Kidney (tissue), 14 donors: ENCODE data around the gene GABRB1. TPM values are rescaled to one million over a fixed set of nuclear protein-coding genes. Genes with fewer than 3 reads are reported as not detected.

Experiments used
- DNase-seq, 5 donors: peaks; one replicate each; pipeline ENCODE4 v3.0.0-alpha.2; 2013 to 2020
- FAIRE-seq: peaks from 2 replicates; lab custom pipeline; 2012; peaks lifted over from hg19 to GRCh38; lab: Jason Lieb, UNC
- H3K27ac ChIP-seq, 2 donors: one replicate each; pipeline ENCODE4 v1.7.0; 2013; ENCODE audit warnings: low read depth in 2 of 2, low read length in 2 of 2, inconsistent platforms in 1 of 2
- H3K27me3 ChIP-seq: one replicate; pipeline ENCODE4 v1.7.1; 2013; ENCODE audit warnings: low read length, inconsistent platforms; ENCODE audit not compliant: control insufficient read depth, insufficient read depth
- H3K36me3 ChIP-seq, 3 donors: one replicate each; pipeline versions ENCODE4 v1.7.0 to v1.7.1; 2013; ENCODE audit warnings: low read length in 3 of 3, control low read depth in 1 of 3, inconsistent platforms in 1 of 3; ENCODE audit not compliant: insufficient read depth in 3 of 3, control insufficient read depth in 2 of 3
- H3K4me1 ChIP-seq, 3 donors: one replicate each; pipeline versions ENCODE4 v1.7.0 to v1.7.1; 2013; ENCODE audit warnings: low read length in 3 of 3, inconsistent platforms in 1 of 3, low read depth in 1 of 3; ENCODE audit not compliant: control insufficient read depth in 2 of 3, insufficient read depth in 2 of 3
- H3K4me3 ChIP-seq, 3 donors: one replicate each; pipeline versions ENCODE4 v1.7.0 to v1.8.1; 2013; ENCODE audit warnings: low read length in 3 of 3, control low read depth in 1 of 3, inconsistent platforms in 1 of 3
- H3K9ac ChIP-seq, 3 donors: one replicate each; pipeline versions ENCODE4 v1.7.0 to v1.7.1; 2013; ENCODE audit warnings: low read length in 3 of 3, control low read depth in 1 of 3, inconsistent platforms in 1 of 3
- H3K9me3 ChIP-seq, 3 donors: one replicate each; pipeline versions ENCODE4 v1.7.0 to v1.7.1; 2013; ENCODE audit warnings: low read length in 3 of 3, control low read depth in 1 of 3, inconsistent platforms in 1 of 3; ENCODE audit not compliant: control insufficient read depth in 2 of 3, insufficient read depth in 1 of 3
- CTCF ChIP-seq: IDR thresholded peaks from 3 replicates; pipeline ENCODE4 v1.5.1; 2012; ENCODE audit warnings: mild to moderate bottlenecking, moderate library complexity, borderline replicate concordance; ENCODE audit not compliant: insufficient read depth; ENCODE audit errors: extremely low read depth
- intact Hi-C: fragments of 100-400 bp; cut with DNase I; formaldehyde crosslinking; loops from one replicate; pipeline ENCODE4 v1.11.1; 2022
- polyA plus RNA-seq: library from polyadenylated mRNA; stranded (reverse); fragments of 350-450 nt; fragmentation: Illumina TruSeq; extraction: RNeasy Lipid Tissue Mini Kit (QIAGEN cat#74804); gene quantifications from one replicate; pipeline ENCODE4 v1.2.3, GENCODE V29; 2014; ENCODE audit warnings: low read depth, low replicate concordance; ENCODE audit not compliant: insufficient read depth
- total RNA-seq: library from RNA; stranded (reverse); fragmentation: NEBNext Ultra II Directional; extraction: Animal tissue kit (Norgen Biotek cat#: 25700); gene quantifications from one replicate; pipeline ENCODE4 v1.2.1, GENCODE V29; 2021
- donor health status: control.
- donor health status: control.
- donor health status: control.
- donor health status: control.
- donor health status: control.
- donor health status: DM: yes; HTN: yes; CAD: no.
- donor health status: Normal renal cell carcinoma (clear cell type).

Gene GABRB1
- total and polyA plus RNA-seq, 2 donors from 2014 or later, result 0.79 to 0.82 TPM

- Histone ChIP-seq H3K9ac (no peak overlapping the region), H3K4me3 (no peak overlapping the region), H3K4me1 (no peaks in the 10 kb centered on the region), H3K27me3 (no peaks in the 10 kb centered on the region), H3K36me3 (no peaks in the 10 kb centered on the region), H3K9me3 (no peaks in the 10 kb centered on the region), H3K27ac (no peak overlapping the region)
- FAIRE-seq (no peak), DNase-seq (no peak)
- intact Hi-C loops, result no loop called here
- TF ChIP-seq CTCF, result no peak
These were observed 172.2 kb downstream of the GABRB1 start for GRCh38 chr4:47203593-47203992.

GRCh38 chr4:47207555-47207954, 176.2 kb downstream of the GABRB1 start:
- FAIRE-seq (no peak), DNase-seq (no peak)
- H3K9ac ChIP-seq, result no peak overlapping the region

GRCh38 chr4:47209833-47210232, 178.5 kb downstream of the GABRB1 start:
- no peaks in the 10 kb centered on the region for H3K4me1 ChIP-seq
- H3K4me3 ChIP-seq, result no peak overlapping the region
- DNase-seq, result no peak
- intact Hi-C loops, result no loop called here
- FAIRE-seq, result no peak
- no peak overlapping the region for H3K27ac ChIP-seq
- no peak for TF ChIP-seq CTCF
- H3K9ac ChIP-seq, result no peak overlapping the region
- H3K36me3 ChIP-seq, result no peaks in the 10 kb centered on the region
- H3K27me3 ChIP-seq, result no peaks in the 10 kb centered on the region
- H3K9me3 ChIP-seq, result no peaks in the 10 kb centered on the region

More at GRCh38 chr4:47207555-47207954, 176.2 kb downstream of the GABRB1 start:
- intact Hi-C loops, result no loop called here
- Histone ChIP-seq H3K9me3 (no peaks in the 10 kb centered on the region), H3K27ac (no peak overlapping the region), H3K4me3 (no peak overlapping the region), H3K4me1 (no peaks in the 10 kb centered on the region), H3K36me3 (no peaks in the 10 kb centered on the region), H3K27me3 (no peaks in the 10 kb centered on the region)
- no peak for TF ChIP-seq CTCF

GRCh38 chr4:47210828-47211227, 179.5 kb downstream of the GABRB1 start:
- Histone ChIP-seq H3K9me3 (no peaks in the 10 kb centered on the region), H3K36me3 (no peaks in the 10 kb centered on the region), H3K4me1 (no peaks in the 10 kb centered on the region), H3K9ac (no peak overlapping the region), H3K27ac (no peak overlapping the region), H3K4me3 (no peak overlapping the region), H3K27me3 (no peaks in the 10 kb centered on the region)
- intact Hi-C loops, result no loop called here
- FAIRE-seq, result no peak
- no peak for DNase-seq
- TF ChIP-seq CTCF, result no peak
